H1 (cell line): ENCODE results near the gene SLC9C1. TPM values are rescaled to one million over a fixed set of nuclear protein-coding genes. Genes with fewer than 3 reads are reported as not detected.

Experiments
- CTCF ChIA-PET: fragments of 300-600 bp; sonication (Branson Sonifier 250); formaldehyde crosslinking; loops from one replicate; lab custom pipeline; 2021; ENCODE audit not compliant: partially characterized antibody; lab: Charles Lee
- POLR2A ChIA-PET: fragments of 300-600 bp; sonication (Branson Sonifier 250); formaldehyde crosslinking; loops from one replicate; lab custom pipeline; 2021; ENCODE audit warnings: inconsistent platforms; ENCODE audit not compliant: partially characterized antibody; lab: Charles Lee
- DNase-seq, 2 experiments: peaks; one replicate each; pipeline versions ENCODE4 v3.0.0 to v3.0.0-alpha.2; 2010 to 2022; ENCODE audit warnings: low spot score in 2 of 2, low read depth in 1 of 2, mixed read lengths in 1 of 2
- FAIRE-seq: peaks from 2 replicates; lab custom pipeline; 2011; peaks lifted over from hg19 to GRCh38; lab: Jason Lieb, UNC
- H2AFZ ChIP-seq: 2 replicates; pipeline ENCODE4 v1.8.1; 2012; ENCODE audit warnings: low read length, inconsistent platforms
- H2AK5ac ChIP-seq: 2 replicates; pipeline ENCODE4 v1.6.1; 2013; ENCODE audit warnings: low read depth, low read length
- H2BK120ac ChIP-seq: replicated peaks from 2 replicates; pipeline ENCODE3; 2013; ENCODE audit warnings: low read depth, low read length, inconsistent platforms
- H2BK12ac ChIP-seq: 2 replicates; pipeline ENCODE4 v1.6.1; 2013; ENCODE audit warnings: low read depth, low read length
- H2BK15ac ChIP-seq: 2 replicates; pipeline ENCODE4 v1.6.1; 2013; ENCODE audit warnings: low read length
- H2BK20ac ChIP-seq: 2 replicates; pipeline ENCODE4 v1.6.1; 2013; ENCODE audit warnings: low read length
- H2BK5ac ChIP-seq: 2 replicates; pipeline ENCODE4 v1.6.1; 2013; ENCODE audit warnings: low read depth, low read length
- H3K14ac ChIP-seq: 2 replicates; pipeline ENCODE4 v1.6.1; 2013; ENCODE audit warnings: inconsistent platforms; ENCODE audit not compliant: insufficient read length
- H3K18ac ChIP-seq: 2 replicates; pipeline ENCODE4 v1.6.1; 2013; ENCODE audit warnings: low read length; ENCODE audit errors: extremely low read depth
- H3K23ac ChIP-seq: 2 replicates; pipeline ENCODE4 v1.6.1; 2013; ENCODE audit warnings: inconsistent platforms; ENCODE audit not compliant: insufficient read length
- H3K23me2 ChIP-seq: 2 replicates; pipeline ENCODE4 v1.6.1; 2013; ENCODE audit warnings: low read depth, low read length
- H3K27ac ChIP-seq: 2 replicates; pipeline ENCODE4 v1.6.1; 2011; ENCODE audit warnings: low read depth, low read length, inconsistent platforms
- H3K27me3 ChIP-seq, 4 experiments: replicated peaks in 1 of 4; 1 replicate in 1 of 4; 2 replicates in 3 of 4; pipeline versions ENCODE4 v1.6.1 to v1.8.1; 2011 to 2013; ENCODE audit warnings: low read length in 3 of 4, mild to moderate bottlenecking in 3 of 4, inconsistent platforms in 2 of 4, mixed read lengths in 2 of 4, moderate library complexity in 1 of 4; ENCODE audit not compliant: control insufficient read depth in 3 of 4, insufficient read depth in 3 of 4; ENCODE audit errors: extremely low read depth in 1 of 4
- H3K36me3 ChIP-seq, 4 experiments: 2 replicates each; pipeline versions ENCODE4 v1.6.1 to v1.8.1; 2011 to 2013; ENCODE audit warnings: mild to moderate bottlenecking in 4 of 4, low read length in 3 of 4, moderate library complexity in 2 of 4, control low read depth in 1 of 4, inconsistent platforms in 1 of 4; ENCODE audit not compliant: insufficient read depth in 4 of 4, control insufficient read depth in 2 of 4
- H3K4ac ChIP-seq: replicated peaks from 2 replicates; pipeline ENCODE3; 2013; ENCODE audit warnings: low read length, low read depth, mixed read lengths, inconsistent platforms; ENCODE audit not compliant: insufficient read length
- H3K4me1 ChIP-seq, 4 experiments: replicated peaks in 1 of 4; 1 replicate in 1 of 4; 2 replicates in 3 of 4; pipeline versions ENCODE4 v1.6.1 to v1.8.1; 2011 to 2013; ENCODE audit warnings: low read length in 3 of 4, inconsistent platforms in 2 of 4, mixed read lengths in 1 of 4; ENCODE audit not compliant: insufficient read depth in 4 of 4, control insufficient read depth in 3 of 4
- H3K4me2 ChIP-seq, 2 experiments: 2 replicates each; pipeline versions ENCODE4 v1.6.1 to v1.8.1; 2011 to 2013; ENCODE audit warnings: low read depth in 2 of 2, low read length in 2 of 2, control low read depth in 1 of 2, inconsistent platforms in 1 of 2, mild to moderate bottlenecking in 1 of 2; ENCODE audit not compliant: insufficient read depth in 1 of 2
- H3K4me3 ChIP-seq, 4 experiments: fragments of 200-600, 300-600 bp in 1 of 4; sonication (generic), shearing (Covaris generic), sonication (Bioruptor Twin) in 1 of 4; 2 replicates each; pipeline versions ENCODE4 v1.5.1 to v1.8.1; 2011 to 2016; ENCODE audit warnings: low read length in 4 of 4, low read depth in 3 of 4, control low read depth in 2 of 4, inconsistent platforms in 2 of 4, mild to moderate bottlenecking in 2 of 4, mixed read lengths in 1 of 4, moderate library complexity in 1 of 4; ENCODE audit not compliant: insufficient read depth in 2 of 4; ENCODE audit errors: extremely low read depth in 1 of 4
- H3K56ac ChIP-seq: replicated peaks from 2 replicates; pipeline ENCODE3; 2013; ENCODE audit warnings: low read depth, mild to moderate bottlenecking, mixed read lengths, low read length, inconsistent platforms; ENCODE audit not compliant: insufficient read length
- H3K79me1 ChIP-seq: 2 replicates; pipeline ENCODE4 v1.6.1; 2013; ENCODE audit warnings: low read depth, low read length, control low read depth
- H3K79me2 ChIP-seq, 2 experiments: 2 replicates each; pipeline versions ENCODE4 v1.6.1 to v1.8.1; 2012 to 2013; ENCODE audit warnings: low read length in 2 of 2, mild to moderate bottlenecking in 2 of 2, inconsistent platforms in 1 of 2; ENCODE audit not compliant: insufficient read depth in 2 of 2, control insufficient read depth in 1 of 2
- H3K9ac ChIP-seq, 4 experiments: replicated peaks in 1 of 4; 1 replicate in 1 of 4; 2 replicates in 3 of 4; pipeline versions ENCODE4 v1.6.1 to v1.8.1; 2011 to 2013; ENCODE audit warnings: low read depth in 3 of 4, low read length in 3 of 4, control low read depth in 2 of 4, mild to moderate bottlenecking in 2 of 4, moderate library complexity in 2 of 4, inconsistent platforms in 1 of 4; ENCODE audit errors: extremely low read depth in 1 of 4
- H3K9me3 ChIP-seq, 2 experiments: 2 replicates each; pipeline versions ENCODE4 v1.6.1 to v1.8.1; 2012 to 2013; ENCODE audit warnings: mild to moderate bottlenecking in 2 of 2, moderate library complexity in 2 of 2, control low read depth in 1 of 2, inconsistent platforms in 1 of 2, low read depth in 1 of 2, low read length in 1 of 2, mixed read lengths in 1 of 2; ENCODE audit not compliant: insufficient read depth in 2 of 2
- H4K20me1 ChIP-seq, 2 experiments: replicated peaks in 1 of 2; 2 replicates each; pipeline versions ENCODE3 to v1.8.1; 2011 to 2013; ENCODE audit warnings: inconsistent platforms in 2 of 2, low read length in 2 of 2, mild to moderate bottlenecking in 1 of 2; ENCODE audit not compliant: insufficient read depth in 2 of 2, control insufficient read depth in 1 of 2
- H4K5ac ChIP-seq: 2 replicates; pipeline ENCODE4 v1.6.1; 2013; ENCODE audit warnings: low read length, low read depth, mixed read lengths, inconsistent platforms; ENCODE audit not compliant: insufficient read length
- H4K8ac ChIP-seq: 2 replicates; pipeline ENCODE4 v1.8.0; 2013; ENCODE audit warnings: mild to moderate bottlenecking, moderate library complexity, low read length, inconsistent platforms; ENCODE audit not compliant: insufficient read depth; ENCODE audit errors: extremely low read depth
- H4K91ac ChIP-seq: replicated peaks from 2 replicates; pipeline ENCODE3; 2013; ENCODE audit warnings: low read length, mixed read lengths, inconsistent platforms; ENCODE audit not compliant: insufficient read length
- CHD1 ChIP-seq: IDR thresholded peaks from 2 replicates; pipeline ENCODE4 v1.6.1; 2012; ENCODE audit warnings: low read depth, low read length, improper control_type of control experiment
- CREB1 ChIP-seq: IDR thresholded peaks from 2 replicates; pipeline ENCODE4 v1.6.1; 2012; ENCODE audit warnings: inconsistent platforms
- E2F6 ChIP-seq: IDR thresholded peaks from 2 replicates; pipeline ENCODE4 v1.6.1; 2012; ENCODE audit warnings: inconsistent platforms
- GTF2F1 ChIP-seq: IDR thresholded peaks from 2 replicates; pipeline ENCODE4 v1.6.1; 2012; ENCODE audit warnings: low read depth, low read length, improper control_type of control experiment, borderline replicate concordance
- MAX ChIP-seq: IDR thresholded peaks from 2 replicates; pipeline ENCODE4 v1.6.1; 2012; ENCODE audit warnings: inconsistent platforms
- POLR2A ChIP-seq, 2 experiments: IDR thresholded peaks; 1 replicate in 1 of 2; 2 replicates in 1 of 2; pipeline ENCODE4 v1.6.1; 2011; ENCODE audit warnings: low read depth in 2 of 2, low read length in 2 of 2, mild to moderate bottlenecking in 2 of 2; ENCODE audit errors: control extremely low read depth in 1 of 2
- POLR2AphosphoS5 ChIP-seq: IDR thresholded peaks from 2 replicates; pipeline ENCODE4 v1.6.1; 2011; ENCODE audit warnings: low read depth, low read length
- RBBP5 ChIP-seq: IDR thresholded peaks from 2 replicates; pipeline ENCODE4 v1.7.1; 2012; ENCODE audit warnings: low read depth, mild to moderate bottlenecking, inconsistent platforms, low read length, moderate library complexity, borderline replicate concordance
- SRF ChIP-seq: IDR thresholded peaks from 2 replicates; pipeline ENCODE4 v1.6.1; 2011; ENCODE audit warnings: mild to moderate bottlenecking, low read depth, low read length, moderate library complexity
- TAF1 ChIP-seq: IDR thresholded peaks from 2 replicates; pipeline ENCODE4 v1.6.1; 2011; ENCODE audit warnings: mild to moderate bottlenecking, low read depth, low read length
- TAF7 ChIP-seq: optimal IDR thresholded peaks from 2 replicates; pipeline ENCODE3; 2011; ENCODE audit warnings: low read depth, mild to moderate bottlenecking, inconsistent platforms, low read length, moderate library complexity, borderline replicate concordance
- TBP ChIP-seq: IDR thresholded peaks from 2 replicates; pipeline ENCODE4 v1.6.1; 2011; ENCODE audit warnings: low read depth, low read length, improper control_type of control experiment
- WGBS, 2 experiments: shearing (Covaris generic) in 1 of 2; methylation state at CpG; one replicate each; pipeline versions ENCODE4 v1.1.6 to v1.1.7; 2013 to 2015; ENCODE audit warnings: low lambda C conversion rate in 2 of 2, mixed read lengths in 2 of 2, inconsistent platforms in 1 of 2, low coverage in 1 of 2, missing lambda C conversion rate in 1 of 2; ENCODE audit not compliant: insufficient replicate concordance in 2 of 2, insufficient coverage in 1 of 2, insufficient read length in 1 of 2; ENCODE audit errors: extremely low coverage in 1 of 2, missing lambda C conversion rate in 1 of 2; 5-methylcytosine and 5-hydroxymethylcytosine counted together
- polyA plus RNA-seq, 7 experiments: library from polyadenylated mRNA; depleted of rRNA in 3 of 7; stranded (reverse) in 5 of 7; unstranded in 2 of 7; fragments of >200 nt in 5 of 7; fragments of 200-250 nt in 2 of 7; gene quantifications; 1 replicate in 5 of 7; 2 replicates in 1 of 7; 4 replicates in 1 of 7; pipeline versions ENCODE4 v1.2.1 to v1.2.3, GENCODE V29; 2011 to 2013; ENCODE audit warnings: missing spikeins in 2 of 7, mixed read lengths in 2 of 7
- total RNA-seq: library from RNA; stranded (reverse); fragmentation: NEBNext Ultra II Directional; extraction: Animal tissue kit (Norgen Biotek cat#: 25700); gene quantifications from 2 replicates; pipeline ENCODE4 v1.2.1, GENCODE V29; 2021

Gene SLC9C1
- total and polyA plus RNA-seq, 2 of the 8 experiments (the other 6 are each of a cell fraction or from before 2014, with no cell fraction given) = 0.15 to 0.24 TPM

- H4K20me1 ChIP-seq = no peaks in the 10 kb centered on the region
- POLR2A ChIA-PET = interaction anchor here (0.6 to 3.0 kb wide), 23 partner anchors 8 to 310 kb away, joined by 3 to 29 read pairs (median 4); partner anchors contain the start of genes ATG3, SLC35A5 and SLC9C1
- CTCF ChIA-PET = interaction anchor here (0.6 to 5.9 kb wide), 20 partner anchors 8 to 378 kb away, joined by 3 to 31 read pairs (median 4); partner anchors contain the start of gene SLC9C1
- TF ChIP-seq TBP (peak; percentile 79; the same call in 1 of the 2 replicates), SRF (no peak), POLR2AphosphoS5 (peak; percentile 84), MAX (peak; percentile 78), POLR2A (IDR thresholded peaks at IDR 0.05; ENCODE audit: control extremely low read depth in 1 of 2, low read depth in 2 of 2, low read length in 2 of 2) (peak in 1 of 2 experiments; percentile 75; a peak in 1 of 3 replicates), RBBP5 (peak; percentile 72; the same call in 1 of the 2 replicates), CREB1 (peak; percentile 42; the same call in 1 of the 2 replicates), TAF1 (peak; percentile 77), E2F6 (peak; percentile 59; the same call in 1 of the 2 replicates), CHD1 (0 out of 2 replicates have a peak, but pooled peaks have one; percentile 30), GTF2F1 (peak; percentile 28; the same call in 1 of the 2 replicates), TAF7 (no peak)
These were observed 39.0 kb upstream of the SLC9C1 start, which contains the start of gene CD200 for GRCh38 chr3:112333002-112333380. Gene CD200 (plus strand): TSS chr3:112333156. CDS start chr3:112333213, 57 bp downstream.

More at GRCh38 chr3:112333002-112333380, 39.0 kb upstream of the SLC9C1 start, which contains the start of gene CD200:
- H2BK5ac ChIP-seq = peak within 1 kb of the TSS; percentile 91
- H3K4me2 ChIP-seq = peak within 1 kb of the TSS; percentile 86
- FAIRE-seq (no peak), DNase-seq (no peak)
- H3K79me2 ChIP-seq = peaks cover 18 to 55% of the 10 kb centered on the region in 2 experiments
- peak within 1 kb of the TSS; percentile 98 for H4K5ac ChIP-seq
- H3K79me1 ChIP-seq = peaks cover 10% of the 10 kb centered on the region
- H2BK15ac ChIP-seq = 0 out of 2 replicates have a peak within 1 kb of the TSS, but pooled peaks have one; percentile 5
- H2AK5ac ChIP-seq = no peak within 1 kb of the TSS
- peaks cover 0 to 16% (median 8%) of the 10 kb centered on the region in 4 experiments; a peak in 4 of 8 replicates for H3K36me3 ChIP-seq
- no peak within 1 kb of the TSS for H3K23ac ChIP-seq
- peak within 1 kb of the TSS; percentile 95 for H3K56ac ChIP-seq
- H3K4me1 ChIP-seq = peaks cover 2 to 22% (median 10%) of the 10 kb centered on the region in 4 experiments; a peak in 6 of 7 replicates
- H3K18ac ChIP-seq = peak within 1 kb of the TSS; percentile 93
- H2BK12ac ChIP-seq = no peak within 1 kb of the TSS
- H3K23me2 ChIP-seq = peaks cover 7% of the 10 kb centered on the region; the same call in 1 of the 2 replicates
- peak within 1 kb of the TSS; percentile 63 to 86 (median 84) for H3K4me3 ChIP-seq
- no peaks in the 10 kb centered on the region for H3K27me3 ChIP-seq
- peak within 1 kb of the TSS; percentile 97 for H4K91ac ChIP-seq
- H2AFZ ChIP-seq = no peak within 1 kb of the TSS
- no peaks in the 10 kb centered on the region for H3K9me3 ChIP-seq
- H3K14ac ChIP-seq = no peak within 1 kb of the TSS
- H2BK20ac ChIP-seq = no peak within 1 kb of the TSS; the same call in 1 of the 2 replicates
- H3K9ac ChIP-seq = peak within 1 kb of the TSS; percentile 81 to 88 (median 84)
- H4K8ac ChIP-seq = peak within 1 kb of the TSS; percentile 88
- H3K27ac ChIP-seq = peak within 1 kb of the TSS; percentile 91
- 2% methylated on average over 28 of the region's 28 CpGs; no CpG with 5 or more reads in 1 of the 2 experiments for WGBS, 2 experiments
- peak within 1 kb of the TSS; percentile 92 for H3K4ac ChIP-seq
- peak within 1 kb of the TSS; percentile 92 for H2BK120ac ChIP-seq
